DOHH2 (cell line): ENCODE data around the gene FGF7.
"Not testable (repeated sequence)": the region's sequence is repeated elsewhere in the genome, so short reads cannot be mapped to it uniquely, and the experiment has no call there.

Source experiments
- EZH2phosphoT487 ChIP-seq: fragments of 200-600 bp; sonication (generic); IDR thresholded peaks from 2 replicates; pipeline ENCODE4 v1.6.1; 2017; ENCODE audit warnings: borderline replicate concordance, mild to moderate bottlenecking, antibody characterized with exemption, low read length, moderate library complexity, mixed read lengths
- TF ChIP-seq, protein P1 (sequence below): fragments of 200-600 bp; sonication (generic); IDR thresholded peaks from one replicate; pipeline ENCODE4 v1.5.1; 2014; ENCODE audit warnings: antibody characterized with exemption, mild to moderate bottlenecking, low read depth, low read length; ENCODE audit not compliant: poor library complexity, severe bottlenecking

GRCh38 chr15:49402515-49403296 is 20.3 kb upstream of the FGF7 start:
- TF ChIP-seq, protein P1, sequence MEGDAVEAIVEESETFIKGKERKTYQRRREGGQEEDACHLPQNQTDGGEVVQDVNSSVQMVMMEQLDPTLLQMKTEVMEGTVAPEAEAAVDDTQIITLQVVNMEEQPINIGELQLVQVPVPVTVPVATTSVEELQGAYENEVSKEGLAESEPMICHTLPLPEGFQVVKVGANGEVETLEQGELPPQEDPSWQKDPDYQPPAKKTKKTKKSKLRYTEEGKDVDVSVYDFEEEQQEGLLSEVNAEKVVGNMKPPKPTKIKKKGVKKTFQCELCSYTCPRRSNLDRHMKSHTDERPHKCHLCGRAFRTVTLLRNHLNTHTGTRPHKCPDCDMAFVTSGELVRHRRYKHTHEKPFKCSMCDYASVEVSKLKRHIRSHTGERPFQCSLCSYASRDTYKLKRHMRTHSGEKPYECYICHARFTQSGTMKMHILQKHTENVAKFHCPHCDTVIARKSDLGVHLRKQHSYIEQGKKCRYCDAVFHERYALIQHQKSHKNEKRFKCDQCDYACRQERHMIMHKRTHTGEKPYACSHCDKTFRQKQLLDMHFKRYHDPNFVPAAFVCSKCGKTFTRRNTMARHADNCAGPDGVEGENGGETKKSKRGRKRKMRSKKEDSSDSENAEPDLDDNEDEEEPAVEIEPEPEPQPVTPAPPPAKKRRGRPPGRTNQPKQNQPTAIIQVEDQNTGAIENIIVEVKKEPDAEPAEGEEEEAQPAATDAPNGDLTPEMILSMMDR, result not testable (repeated sequence)
- not testable (repeated sequence) for TF ChIP-seq EZH2phosphoT487
